AG09309 (cell line): Measurements from ENCODE around the gene NDUFC1.
"Not testable (repeated sequence)": the region's sequence is repeated elsewhere in the genome, so short reads cannot be mapped to it uniquely, and the experiment has no call there.

Experiments
- DNase-seq: peaks from one replicate; pipeline ENCODE4 v3.0.0-alpha.2; 2010; ENCODE audit warnings: low read depth
- H3K4me3 ChIP-seq: 2 replicates; pipeline ENCODE4 v1.5.1; 2011; ENCODE audit warnings: mild to moderate bottlenecking, low read depth, low read length, moderate library complexity; ENCODE audit not compliant: control insufficient read depth
- TF ChIP-seq, protein P1 (sequence below): IDR thresholded peaks from 2 replicates; pipeline ENCODE4 v1.5.1; 2011; ENCODE audit warnings: mild to moderate bottlenecking, low read depth, low read length, inconsistent platforms; ENCODE audit not compliant: insufficient read depth, control insufficient read depth; ENCODE audit errors: missing control alignments

The NDUFC1 gene

DNA sequence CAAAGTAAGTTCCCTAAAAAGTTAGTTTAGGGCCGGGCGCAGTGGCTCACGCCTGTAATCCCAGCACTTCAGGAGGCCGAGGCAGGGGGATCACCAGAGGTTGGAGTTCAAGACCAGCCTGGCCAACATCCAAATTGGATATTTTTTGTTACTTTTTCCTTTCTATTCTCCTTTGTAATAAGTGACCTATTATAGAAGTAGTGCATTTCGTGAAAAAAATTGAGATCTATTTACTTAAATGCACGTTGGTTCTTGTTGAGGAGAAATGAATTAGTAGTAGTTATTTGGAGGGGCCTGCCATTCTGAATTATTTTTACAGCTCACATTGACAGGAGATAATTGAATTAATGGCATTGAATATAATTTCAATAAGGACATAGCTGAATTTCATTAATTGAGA, 22.3 kb upstream of the NDUFC1 start:
- no peak for DNase-seq
- TF ChIP-seq, protein P1, sequence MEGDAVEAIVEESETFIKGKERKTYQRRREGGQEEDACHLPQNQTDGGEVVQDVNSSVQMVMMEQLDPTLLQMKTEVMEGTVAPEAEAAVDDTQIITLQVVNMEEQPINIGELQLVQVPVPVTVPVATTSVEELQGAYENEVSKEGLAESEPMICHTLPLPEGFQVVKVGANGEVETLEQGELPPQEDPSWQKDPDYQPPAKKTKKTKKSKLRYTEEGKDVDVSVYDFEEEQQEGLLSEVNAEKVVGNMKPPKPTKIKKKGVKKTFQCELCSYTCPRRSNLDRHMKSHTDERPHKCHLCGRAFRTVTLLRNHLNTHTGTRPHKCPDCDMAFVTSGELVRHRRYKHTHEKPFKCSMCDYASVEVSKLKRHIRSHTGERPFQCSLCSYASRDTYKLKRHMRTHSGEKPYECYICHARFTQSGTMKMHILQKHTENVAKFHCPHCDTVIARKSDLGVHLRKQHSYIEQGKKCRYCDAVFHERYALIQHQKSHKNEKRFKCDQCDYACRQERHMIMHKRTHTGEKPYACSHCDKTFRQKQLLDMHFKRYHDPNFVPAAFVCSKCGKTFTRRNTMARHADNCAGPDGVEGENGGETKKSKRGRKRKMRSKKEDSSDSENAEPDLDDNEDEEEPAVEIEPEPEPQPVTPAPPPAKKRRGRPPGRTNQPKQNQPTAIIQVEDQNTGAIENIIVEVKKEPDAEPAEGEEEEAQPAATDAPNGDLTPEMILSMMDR = no peak
- H3K4me3 ChIP-seq = no peak overlapping the region

- not testable (repeated sequence) for H3K4me3 ChIP-seq, DNase-seq
Measured at GRCh38 chr4:139322541-139322940, 20.3 kb upstream of the NDUFC1 start.

DNA sequence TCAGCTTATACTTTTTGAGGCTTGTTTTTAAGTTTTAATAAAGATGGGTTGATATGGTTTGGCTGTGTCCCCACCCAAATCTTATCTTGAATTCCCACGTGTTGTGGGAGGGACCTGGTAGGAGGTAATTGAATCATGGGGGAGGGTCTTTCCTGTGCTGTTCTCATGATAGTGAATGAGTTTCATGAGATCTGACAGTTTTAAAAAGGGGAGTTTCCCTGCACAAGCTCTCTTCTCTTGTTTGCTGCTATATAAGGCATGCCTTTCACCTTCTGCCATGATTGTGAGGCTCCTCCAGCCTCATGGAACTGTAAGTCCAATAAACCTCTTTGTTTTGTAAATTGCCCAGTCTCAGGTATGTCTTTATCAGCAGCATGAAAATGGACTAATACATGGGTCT, 19.8 kb upstream of the NDUFC1 start:
- not testable (repeated sequence) for DNase-seq, H3K4me3 ChIP-seq

DNA sequence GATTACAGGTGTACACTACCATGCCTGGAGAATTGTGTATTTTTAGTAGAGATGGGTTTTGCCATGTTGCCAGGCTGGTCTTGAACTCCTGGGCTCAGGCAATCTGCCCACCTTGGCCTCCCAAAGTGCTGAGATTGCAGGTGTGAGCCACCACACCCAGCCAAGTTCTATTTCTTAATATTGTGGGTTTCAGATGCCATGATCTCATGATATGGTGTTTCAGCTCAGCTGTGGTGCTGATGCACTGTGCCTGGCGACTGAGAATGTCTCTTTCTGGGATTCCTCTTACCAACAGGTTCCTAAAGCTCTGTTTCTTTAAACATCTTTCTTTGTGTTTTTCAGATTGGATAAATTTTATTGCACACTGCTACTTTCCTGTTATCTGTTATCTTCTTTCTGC, 17.3 kb upstream of the NDUFC1 start:
- DNase-seq = no peak
- H3K4me3 ChIP-seq = no peak overlapping the region
- TF ChIP-seq, protein P1 = no peak

- H3K4me3 ChIP-seq = no peak overlapping the region
- TF ChIP-seq, protein P1 = no peak
- no peak for DNase-seq
Measured at GRCh38 chr4:139317635-139318034, 15.4 kb upstream of the NDUFC1 start.

- TF ChIP-seq, protein P1 = no peak
- H3K4me3 ChIP-seq = no peak overlapping the region
- no peak for DNase-seq
Measured at GRCh38 chr4:139316733-139317132, 14.5 kb upstream of the NDUFC1 start.

GRCh38 chr4:139315221-139315675, 13.0 kb upstream of the NDUFC1 start:
- no peak for DNase-seq
- no peak overlapping the region for H3K4me3 ChIP-seq
- TF ChIP-seq, protein P1 = no peak

DNA sequence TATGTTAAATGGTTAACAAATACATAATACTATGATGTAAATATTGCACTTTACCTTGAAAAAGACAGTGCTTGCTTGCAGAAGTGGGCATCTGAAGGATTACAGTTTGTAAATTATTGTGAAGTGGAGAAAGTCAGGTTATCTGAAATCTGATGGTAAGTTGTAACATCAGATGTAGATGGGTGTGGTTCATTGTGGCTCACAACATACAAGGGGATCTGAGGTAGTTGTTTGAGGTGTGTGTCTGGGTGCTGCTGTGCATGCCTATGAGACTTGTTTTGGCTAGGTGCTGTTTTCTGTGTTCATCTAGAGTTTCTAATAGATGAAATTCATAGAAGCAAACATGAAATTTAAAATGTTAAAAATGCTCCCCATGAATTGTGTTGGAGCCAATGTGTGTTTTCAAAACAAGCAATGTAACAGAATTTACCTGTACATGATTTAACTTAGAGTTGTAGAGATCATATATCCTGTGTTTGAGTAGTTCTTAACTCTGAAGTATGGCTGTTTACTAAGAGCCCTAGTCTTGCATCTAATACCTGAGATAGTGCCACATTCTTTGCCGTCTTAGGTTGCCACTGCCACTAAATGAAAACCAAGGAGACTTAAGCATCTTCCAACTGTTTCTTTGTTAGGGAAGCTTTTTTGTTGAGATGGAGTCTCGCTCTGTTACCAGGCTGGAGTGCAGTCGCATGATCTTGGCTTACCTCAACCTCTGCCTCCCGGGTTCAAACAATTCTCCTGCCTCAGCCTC, 11.9 kb upstream of the NDUFC1 start:
- no peak overlapping the region for H3K4me3 ChIP-seq
- DNase-seq = no peak
- TF ChIP-seq, protein P1 = no peak

GRCh38 chr4:139313414-139313813, 11.1 kb upstream of the NDUFC1 start:
- not testable (repeated sequence) for DNase-seq, H3K4me3 ChIP-seq
